Measurements from ENCODE around the gene DOCK8.

GRCh38 chr9:211036-211435 is 3.6 kb upstream of the DOCK8 start:
- TF ChIP-seq SUZ12 (IDR thresholded peaks at IDR 0.05; ENCODE audit: low read depth, low read length) (no peak), POLR2A (IDR thresholded peaks at IDR 0.05; ENCODE audit: insufficient read depth in 1 of 2, low read depth in 2 of 2, low read length in 2 of 2) (no peak), FOXM1 (CRISPR knock-in tag; IDR thresholded peaks at IDR 0.05) (no peak), ZBTB39 (CRISPR knock-in tag; IDR thresholded peaks at IDR 0.05) (no peak), CAMTA2 (CRISPR knock-in tag; IDR thresholded peaks at IDR 0.05; ENCODE audit: borderline replicate concordance) (no peak), ATF2 (CRISPR knock-in tag; IDR thresholded peaks at IDR 0.05) (no peak), CTCF (CRISPR knock-in tag; IDR thresholded peaks at IDR 0.05) (no peak), HNF1A (IDR thresholded peaks at IDR 0.05; ENCODE audit: low read depth) (no peak), HNF1A (CRISPR knock-in tag; IDR thresholded peaks at IDR 0.05; ENCODE audit: borderline replicate concordance) (no peak)
